ENCODE data around the gene TMEM51.

DNA sequence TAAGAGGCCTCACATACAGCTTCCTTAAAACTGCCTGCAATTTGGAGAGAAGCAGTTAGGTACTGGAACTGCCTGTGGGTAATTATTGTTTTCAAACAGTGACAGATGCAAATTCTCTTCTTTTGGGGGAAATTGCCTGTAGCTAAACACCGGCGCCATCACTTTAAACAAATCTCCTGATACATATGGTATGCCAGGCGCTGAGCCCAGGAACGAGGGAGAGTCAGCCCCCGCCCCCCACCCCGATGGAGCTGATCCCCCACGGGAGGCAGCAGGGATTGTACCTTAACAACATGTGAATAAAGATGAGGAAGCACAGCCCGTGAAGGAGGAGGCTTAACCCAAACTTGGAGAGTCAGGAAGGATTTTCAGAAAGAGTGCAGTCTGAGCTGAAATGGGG lies 7.1 kb downstream of the TMEM51 start:
- TF ChIP-seq FOS (IDR thresholded peaks at IDR 0.05; ENCODE audit: borderline replicate concordance, extremely low read depth, insufficient read length) (no peak), CEBPB (IDR thresholded peaks at IDR 0.05; ENCODE audit: borderline replicate concordance in 1 of 2, low read depth in 2 of 2, low read length in 2 of 2) (no peak), LARP7 (IDR thresholded peaks at IDR 0.05) (no peak), MYB (IDR thresholded peaks at IDR 0.05; ENCODE audit: borderline replicate concordance, low read depth, low read length) (no peak), YY1 (IDR thresholded peaks at IDR 0.05; ENCODE audit: low read depth, low read length) (no peak)

Measured in GM12878 (cell line).